ENCODE measurements around the gene RCC1. TPM values are rescaled to one million over a fixed set of nuclear protein-coding genes. Genes with fewer than 3 reads are reported as not detected.

RCC1 gene
- total RNA-seq, 4 donors from 2014 or later, result 5.8 to 21.6 (median 12.7) TPM

- peaks cover 0 to 12% of the 10 kb centered on the region in 2 donors for H3K36me3 ChIP-seq
- no peak overlapping the region for H3K4me3 ChIP-seq
- H3K9me3 ChIP-seq, result no peaks in the 10 kb centered on the region
- no peaks in the 10 kb centered on the region for H3K27me3 ChIP-seq
- ATAC-seq, result no peak
- no peak overlapping the region for H3K27ac ChIP-seq
- H3K4me1 ChIP-seq, result no peaks in the 10 kb centered on the region
- WGBS, 2 donors (ENCODE audit: low coverage in 1 of 2), result 90 to 92% methylated on average over 7 to 9 of the region's 9 CpGs
- TF ChIP-seq POLR2A (IDR thresholded peaks at IDR 0.05) (no peak), POLR2AphosphoS5 (IDR thresholded peaks at IDR 0.05) (no peak)
Observed at GRCh38 chr1:28526886-28527285, 21.0 kb downstream of the RCC1 start.

- H3K27ac ChIP-seq, result no peak overlapping the region
- TF ChIP-seq POLR2AphosphoS5 (IDR thresholded peaks at IDR 0.05) (no peak), CTCF (IDR thresholded peaks at IDR 0.05) (no peak), POLR2A (IDR thresholded peaks at IDR 0.05) (no peak), EP300 (IDR thresholded peaks at IDR 0.05) (no peak)
- peaks cover 0 to 29% of the 10 kb centered on the region in 2 donors for H3K36me3 ChIP-seq
- 100% methylated on average over 3 to 10 of the region's 31 CpGs for WGBS, 2 donors (ENCODE audit: low coverage in 1 of 2)
- no peak for ATAC-seq
- no peaks in the 10 kb centered on the region for H3K9me3 ChIP-seq
- H3K4me1 ChIP-seq, result no peaks in the 10 kb centered on the region
- H3K4me3 ChIP-seq, result no peak overlapping the region
- no peaks in the 10 kb centered on the region for H3K27me3 ChIP-seq
Observed at GRCh38 chr1:28530456-28530855, 24.6 kb downstream of the RCC1 start.

- H3K27ac ChIP-seq, result no peak overlapping the region
- H3K36me3 ChIP-seq, result peaks cover 0 to 58% of the 10 kb centered on the region in 2 donors
- ATAC-seq, result no peak
- TF ChIP-seq POLR2A (IDR thresholded peaks at IDR 0.05) (no peak), CTCF (IDR thresholded peaks at IDR 0.05) (no peak)
- no peaks in the 10 kb centered on the region for H3K4me1 ChIP-seq
- H3K4me3 ChIP-seq, result no peak overlapping the region
- H3K27me3 ChIP-seq, result no peaks in the 10 kb centered on the region
- H3K9me3 ChIP-seq, result no peaks in the 10 kb centered on the region
- 69 to 100% methylated on average over 1 to 5 of the region's 6 CpGs for WGBS, 2 donors (ENCODE audit: low coverage in 1 of 2)
Observed at GRCh38 chr1:28534671-28535070, 28.8 kb downstream of the RCC1 start.

GRCh38 chr1:28535180-28535579 lies 29.3 kb downstream of the RCC1 start:
- peaks cover 0 to 55% of the 10 kb centered on the region in 2 donors for H3K36me3 ChIP-seq
- no peak for ATAC-seq
- TF ChIP-seq POLR2A (IDR thresholded peaks at IDR 0.05), result no peak
- no peak for TF ChIP-seq EP300 (IDR thresholded peaks at IDR 0.05)
- TF ChIP-seq POLR2AphosphoS5 (IDR thresholded peaks at IDR 0.05), result no peak
- TF ChIP-seq CTCF (IDR thresholded peaks at IDR 0.05), result no peak
- H3K27me3 ChIP-seq, result no peaks in the 10 kb centered on the region
- no peak overlapping the region for H3K27ac ChIP-seq
- WGBS, 2 donors (ENCODE audit: low coverage in 1 of 2), result no CpG with 5 or more reads among the region's 6 CpGs
- H3K4me1 ChIP-seq, result no peaks in the 10 kb centered on the region
- H3K9me3 ChIP-seq, result no peaks in the 10 kb centered on the region
- no peak overlapping the region for H3K4me3 ChIP-seq

GRCh38 chr1:28537457-28538199 lies 31.8 kb downstream of the RCC1 start:
- no peak for ATAC-seq
- Histone ChIP-seq H3K4me3 (no peak overlapping the region), H3K27ac (no peak overlapping the region), H3K27me3 (no peaks in the 10 kb centered on the region), H3K36me3 (peaks cover 0 to 40% of the 10 kb centered on the region in 2 donors), H3K4me1 (no peaks in the 10 kb centered on the region), H3K9me3 (no peaks in the 10 kb centered on the region)
- 75% methylated on average over 2 of the region's 8 CpGs; no CpG with 5 or more reads in 1 of the 2 donors for WGBS, 2 donors (ENCODE audit: low coverage in 1 of 2)
- TF ChIP-seq CTCF (IDR thresholded peaks at IDR 0.05), result no peak
- TF ChIP-seq POLR2A (IDR thresholded peaks at IDR 0.05), result no peak
- no peak for TF ChIP-seq POLR2AphosphoS5 (IDR thresholded peaks at IDR 0.05)
- no peak for TF ChIP-seq EP300 (IDR thresholded peaks at IDR 0.05)
